T-cell (primary cell): ENCODE data around the gene FAM180A. TPM values are rescaled to one million over a fixed set of nuclear protein-coding genes. Genes with fewer than 3 reads are reported as not detected.

Experiments used
- ATAC-seq, 4 experiments: fragments of 200-7000 bp in 3 of 4; fragments of 150-1000 bp in 1 of 4; cut with Tn5 transposase; replicated peaks in 1 of 4; 1 replicate in 3 of 4; 2 replicates in 1 of 4; pipeline ENCODE4 v1.10.0; 2021; ENCODE audit warnings: moderate library complexity in 3 of 4, mild to moderate bottlenecking in 2 of 4, moderate number of reproducible peaks in 1 of 4
- CTCF ChIA-PET, 2 donors: fragments of 300-600 bp; sonication (Branson Sonifier 250); formaldehyde crosslinking; loops; one replicate each; lab custom pipeline; 2022; ENCODE audit warnings: antibody characterized with exemption in 2 of 2; lab: Charles Lee
- POLR2A ChIA-PET, 2 donors: fragments of 300-600 bp; sonication (Branson Sonifier 250); formaldehyde crosslinking; loops; one replicate each; lab custom pipeline; 2022; ENCODE audit warnings: antibody characterized with exemption in 2 of 2; lab: Charles Lee
- DNase-seq, 35 experiments: peaks; one replicate each; pipeline versions ENCODE4 v3.0.0 to v3.0.0-alpha.2; 2013 to 2023
- H3K27ac ChIP-seq: one replicate; pipeline ENCODE4 v1.5.1; 2013; ENCODE audit warnings: low read length
- H3K27me3 ChIP-seq, 2 experiments: replicated peaks in 1 of 2; 1 replicate in 1 of 2; 2 replicates in 1 of 2; pipeline versions ENCODE4 v1.6.1 to v1.7.0; 2013; ENCODE audit warnings: low read length in 1 of 2, mixed read lengths in 1 of 2; ENCODE audit not compliant: control insufficient read depth in 2 of 2, insufficient read depth in 2 of 2; ENCODE audit errors: extremely low read depth in 1 of 2
- H3K36me3 ChIP-seq, 2 donors: 1 replicate in 1 of 2; 2 replicates in 1 of 2; pipeline versions ENCODE4 v1.6.1 to v1.7.0; 2013; ENCODE audit warnings: low read length in 1 of 2; ENCODE audit not compliant: control insufficient read depth in 2 of 2, insufficient read depth in 1 of 2; ENCODE audit errors: extremely low read depth in 1 of 2
- H3K4me1 ChIP-seq, 2 experiments: 1 replicate in 1 of 2; 2 replicates in 1 of 2; pipeline versions ENCODE4 v1.6.1 to v1.7.0; 2013; ENCODE audit warnings: low read length in 2 of 2, mixed read lengths in 1 of 2; ENCODE audit not compliant: insufficient read depth in 2 of 2, control insufficient read depth in 1 of 2; ENCODE audit errors: extremely low read depth in 1 of 2
- H3K4me3 ChIP-seq, 2 donors: 1 replicate in 1 of 2; 2 replicates in 1 of 2; pipeline versions ENCODE4 v1.5.1 to v1.7.0; 2013; ENCODE audit warnings: mild to moderate bottlenecking in 2 of 2, low read length in 1 of 2, moderate library complexity in 1 of 2; ENCODE audit not compliant: control insufficient read depth in 1 of 2; ENCODE audit errors: extremely low read depth in 1 of 2
- H3K9me3 ChIP-seq: 2 replicates; pipeline ENCODE4 v1.7.0; 2013
- H3K27ac Mint-ChIP-seq, 2 donors: one replicate each; pipeline ENCODE4 v1.8.0; 2020 to 2021; ENCODE audit warnings: mild to moderate bottlenecking in 2 of 2, mixed read lengths in 2 of 2
- H3K27me3 Mint-ChIP-seq, 2 donors: one replicate each; pipeline ENCODE4 v1.8.0; 2021 to 2022; ENCODE audit warnings: mixed read lengths in 2 of 2
- H3K36me3 Mint-ChIP-seq: one replicate; pipeline ENCODE4 v1.8.0; 2021; ENCODE audit warnings: mixed read lengths
- H3K4me1 Mint-ChIP-seq, 3 donors: one replicate each; pipeline ENCODE4 v1.8.0; 2020 to 2022; ENCODE audit warnings: mixed read lengths in 3 of 3, mild to moderate bottlenecking in 1 of 3
- H3K4me3 Mint-ChIP-seq, 3 donors: one replicate each; pipeline ENCODE4 v1.8.0; 2020 to 2022; ENCODE audit warnings: mild to moderate bottlenecking in 3 of 3, mixed read lengths in 3 of 3, moderate library complexity in 3 of 3
- H3K9me3 Mint-ChIP-seq, 3 donors: one replicate each; pipeline ENCODE4 v1.8.0; 2020 to 2022; ENCODE audit warnings: mixed read lengths in 3 of 3
- WGBS: methylation state at CpG from one replicate; pipeline ENCODE4 v1.1.5; 2013; ENCODE audit warnings: missing lambda C conversion rate; ENCODE audit not compliant: insufficient coverage; 5-methylcytosine and 5-hydroxymethylcytosine counted together
- total RNA-seq, 35 experiments: library from RNA in 6 of 35; stranded (reverse) in 6 of 35; fragments of 120-200 nt in 1 of 35; gene quantifications; one replicate each; pipeline versions ENCODE4 v1.2.1 to v1.2.4 and lab custom pipeline; 2013 to 2026

The FAM180A gene
- total RNA-seq, 5 donors from 2014 or later (not counting 1 experiment from before 2014, with no cell fraction given): not detected

- no peaks in the 10 kb centered on the region for H3K4me1 Mint-ChIP-seq
Observed at GRCh38 chr7:135728136-135728669, 20.4 kb downstream of the FAM180A start, which contains the start of gene SLC13A4. Gene SLC13A4 (minus strand): TSS chr7:135728186. CDS start chr7:135727496, 690 bp downstream.

GRCh38 chr7:135726911-135727673, 21.5 kb downstream of the FAM180A start:
- H3K4me3 Mint-ChIP-seq: no peak overlapping the region
- ChIA-PET POLR2A (no interaction called here), CTCF (no interaction called here)
- no peaks in the 10 kb centered on the region for H3K4me1 ChIP-seq
- H3K27me3 Mint-ChIP-seq: peaks cover 5 to 13% of the 10 kb centered on the region in 2 donors
- no peaks in the 10 kb centered on the region for H3K9me3 Mint-ChIP-seq
- ATAC-seq: no peak
- DNase-seq: no peak
- no peak overlapping the region for H3K4me3 ChIP-seq
- H3K36me3 ChIP-seq: no peaks in the 10 kb centered on the region
- H3K4me1 Mint-ChIP-seq: no peaks in the 10 kb centered on the region
- no peak overlapping the region for H3K27ac ChIP-seq
- H3K27me3 ChIP-seq: peaks cover 0 to 6% of the 10 kb centered on the region in 2 experiments
- no peak overlapping the region for H3K27ac Mint-ChIP-seq
- H3K36me3 Mint-ChIP-seq: no peaks in the 10 kb centered on the region
- 88% methylated on average over 27 of the region's 30 CpGs for WGBS
- H3K9me3 ChIP-seq: no peaks in the 10 kb centered on the region

More at GRCh38 chr7:135728136-135728669, 20.4 kb downstream of the FAM180A start, which contains the start of gene SLC13A4:
- H3K9me3 ChIP-seq: no peaks in the 10 kb centered on the region
- H3K27me3 Mint-ChIP-seq: peaks cover 5 to 13% of the 10 kb centered on the region in 2 donors
- no peak for ATAC-seq
- DNase-seq: no peak
- CTCF ChIA-PET: no interaction called here
- no peaks in the 10 kb centered on the region for H3K36me3 ChIP-seq
- H3K4me3 ChIP-seq: no peak within 1 kb of the TSS
- POLR2A ChIA-PET: no interaction called here
- WGBS: 88% methylated on average over 10 of the region's 11 CpGs
- H3K4me3 Mint-ChIP-seq: no peak within 1 kb of the TSS
- no peaks in the 10 kb centered on the region for H3K4me1 ChIP-seq
- H3K9me3 Mint-ChIP-seq: no peaks in the 10 kb centered on the region
- no peaks in the 10 kb centered on the region for H3K36me3 Mint-ChIP-seq
- no peak within 1 kb of the TSS for H3K27ac Mint-ChIP-seq
- H3K27me3 ChIP-seq: peaks cover 0 to 6% of the 10 kb centered on the region in 2 experiments
- H3K27ac ChIP-seq: no peak within 1 kb of the TSS

GRCh38 chr7:135726276-135726788, 22.3 kb downstream of the FAM180A start:
- H3K4me3 ChIP-seq: no peak overlapping the region
- no peak overlapping the region for H3K4me3 Mint-ChIP-seq
- ATAC-seq (no peak), DNase-seq (no peak)
- 21% methylated on average over 3 of the region's 5 CpGs for WGBS
- H3K27me3 ChIP-seq: peaks cover 0 to 14% of the 10 kb centered on the region in 2 experiments
- POLR2A ChIA-PET: no interaction called here
- H3K27ac Mint-ChIP-seq: no peak overlapping the region
- H3K36me3 Mint-ChIP-seq: no peaks in the 10 kb centered on the region
- H3K36me3 ChIP-seq: no peaks in the 10 kb centered on the region
- CTCF ChIA-PET: no interaction called here
- no peak overlapping the region for H3K27ac ChIP-seq
- no peaks in the 10 kb centered on the region for H3K9me3 Mint-ChIP-seq
- no peaks in the 10 kb centered on the region for H3K4me1 Mint-ChIP-seq
- no peaks in the 10 kb centered on the region for H3K4me1 ChIP-seq
- no peaks in the 10 kb centered on the region for H3K9me3 ChIP-seq
- peaks cover 8 to 17% of the 10 kb centered on the region in 2 donors for H3K27me3 Mint-ChIP-seq

GRCh38 chr7:135723411-135723810, 25.2 kb downstream of the FAM180A start:
- Mint-ChIP-seq H3K36me3 (no peaks in the 10 kb centered on the region), H3K4me1 (no peaks in the 10 kb centered on the region), H3K27ac (no peak overlapping the region), H3K4me3 (no peak overlapping the region), H3K9me3 (no peaks in the 10 kb centered on the region), H3K27me3 (peaks cover 18 to 32% of the 10 kb centered on the region in 2 donors)
- no peaks in the 10 kb centered on the region for H3K4me1 ChIP-seq
- WGBS: 73% methylated on average over 5 of the region's 7 CpGs
- CTCF ChIA-PET: no interaction called here
- no peak overlapping the region for H3K4me3 ChIP-seq
- H3K9me3 ChIP-seq: no peaks in the 10 kb centered on the region
- no peak for DNase-seq
- POLR2A ChIA-PET: no interaction called here
- H3K27me3 ChIP-seq: peaks cover 0 to 17% of the 10 kb centered on the region in 2 experiments
- no peak overlapping the region for H3K27ac ChIP-seq
- ATAC-seq: no peak
- H3K36me3 ChIP-seq: no peaks in the 10 kb centered on the region

GRCh38 chr7:135721198-135721820, 27.3 kb downstream of the FAM180A start:
- ATAC-seq: no peak
- Histone ChIP-seq H3K9me3 (no peaks in the 10 kb centered on the region), H3K4me3 (no peak overlapping the region), H3K27ac (no peak overlapping the region), H3K36me3 (no peaks in the 10 kb centered on the region), H3K4me1 (no peaks in the 10 kb centered on the region), H3K27me3 (peaks cover 0 to 14% of the 10 kb centered on the region in 2 experiments)
- no peaks in the 10 kb centered on the region for H3K9me3 Mint-ChIP-seq
- H3K27me3 Mint-ChIP-seq: peaks cover 24 to 34% of the 10 kb centered on the region in 2 donors
- H3K27ac Mint-ChIP-seq: no peak overlapping the region
- ChIA-PET CTCF (no interaction called here), POLR2A (no interaction called here)
- H3K36me3 Mint-ChIP-seq: no peaks in the 10 kb centered on the region
- no peaks in the 10 kb centered on the region for H3K4me1 Mint-ChIP-seq
- 96% methylated on average over 21 of the region's 21 CpGs for WGBS
- DNase-seq: no peak
- H3K4me3 Mint-ChIP-seq: no peak overlapping the region

GRCh38 chr7:135719688-135720087, 28.9 kb downstream of the FAM180A start:
- no peaks in the 10 kb centered on the region for H3K36me3 ChIP-seq
- CTCF ChIA-PET: no interaction called here
- no CpG with 5 or more reads among the region's 2 CpGs for WGBS
- POLR2A ChIA-PET: no interaction called here
- no peak overlapping the region for H3K27ac Mint-ChIP-seq
- no peak overlapping the region for H3K27ac ChIP-seq
- no peak overlapping the region for H3K4me3 ChIP-seq
- peaks cover 0 to 11% of the 10 kb centered on the region in 2 experiments for H3K27me3 ChIP-seq
- DNase-seq (no peak), ATAC-seq (no peak)
- H3K36me3 Mint-ChIP-seq: no peaks in the 10 kb centered on the region
- H3K4me1 ChIP-seq: no peaks in the 10 kb centered on the region
- no peaks in the 10 kb centered on the region for H3K9me3 ChIP-seq
- no peaks in the 10 kb centered on the region for H3K4me1 Mint-ChIP-seq
- no peaks in the 10 kb centered on the region for H3K9me3 Mint-ChIP-seq
- H3K27me3 Mint-ChIP-seq: peaks cover 24 to 34% of the 10 kb centered on the region in 2 donors
- no peak overlapping the region for H3K4me3 Mint-ChIP-seq
